Calu3 (cell line): ENCODE measurements around the gene DENND4B. TPM values are rescaled to one million over a fixed set of nuclear protein-coding genes. Genes with fewer than 3 reads are reported as not detected.

Source experiments
- BruUV-seq: library from RNA; stranded (reverse); fragments of 400-500 nt; replicated peaks from 2 replicates; lab custom pipeline; 2021; lab: Mats Ljungman, UMichigan
- CTCF ChIA-PET: fragments of 300-600 bp; sonication (Branson Sonifier 250); formaldehyde crosslinking; loops from one replicate; lab custom pipeline; 2022; ENCODE audit warnings: antibody characterized with exemption; lab: Charles Lee
- DNase-seq: peaks from one replicate; pipeline ENCODE4 v3.0.0; 2022
- H3K27ac Mint-ChIP-seq: one replicate; pipeline ENCODE4 v1.8.0; 2022; ENCODE audit warnings: mixed read lengths; ENCODE audit not compliant: unreplicated experiment
- H3K27me3 Mint-ChIP-seq: one replicate; pipeline ENCODE4 v1.8.0; 2022; ENCODE audit warnings: mixed read lengths; ENCODE audit not compliant: unreplicated experiment
- H3K36me3 Mint-ChIP-seq: one replicate; pipeline ENCODE4 v1.8.0; 2022; ENCODE audit warnings: mild to moderate bottlenecking, moderate library complexity, mixed read lengths; ENCODE audit not compliant: insufficient read depth, unreplicated experiment
- H3K4me1 Mint-ChIP-seq: one replicate; pipeline ENCODE4 v1.8.0; 2022; ENCODE audit warnings: mild to moderate bottlenecking, low read depth, mixed read lengths; ENCODE audit not compliant: unreplicated experiment
- H3K4me3 Mint-ChIP-seq: one replicate; pipeline ENCODE4 v1.8.0; 2022; ENCODE audit warnings: mild to moderate bottlenecking, low read depth, moderate library complexity, mixed read lengths; ENCODE audit not compliant: unreplicated experiment
- H3K9me3 Mint-ChIP-seq: one replicate; pipeline ENCODE4 v1.8.0; 2022; ENCODE audit warnings: low read depth, mixed read lengths; ENCODE audit not compliant: unreplicated experiment
- CTCF ChIP-seq: fragments of 200-600 bp; IDR thresholded peaks from one replicate; pipeline ENCODE4 v1.8.0; 2022; ENCODE audit warnings: antibody characterized with exemption; ENCODE audit not compliant: unreplicated experiment
- intact Hi-C: fragments of 100-400 bp; cut with micrococcal nuclease; formaldehyde crosslinking; loops from one replicate; pipeline ENCODE4 v1.10.0; 2022; ENCODE audit not compliant: unreplicated experiment
- total RNA-seq: library from RNA; stranded (reverse); gene quantifications from 2 replicates; pipeline ENCODE4 v1.2.3, GENCODE V29; 2022

The DENND4B gene
- total RNA-seq, 1 experiment from 2014 or later: 90.0 TPM

GRCh38 chr1:153967107-153967999 is 20.8 kb upstream of the DENND4B start, which contains the start of gene CREB3L4:
CREB3L4 (plus strand) TSS chr1:153967902; CDS start chr1:153968526, 624 bp downstream.
- Mint-ChIP-seq H3K36me3 (peaks cover 58% of the 10 kb centered on the region), H3K27me3 (no peaks in the 10 kb centered on the region), H3K4me3 (peak within 1 kb of the TSS; percentile 90), H3K27ac (peak within 1 kb of the TSS; percentile 95), H3K9me3 (no peaks in the 10 kb centered on the region), H3K4me1 (peaks cover 37% of the 10 kb centered on the region)
- BruUV-seq: no TSS peak
- DNase-seq: peak; percentile 92
- CTCF ChIA-PET: interaction anchor here (0.5 to 3.1 kb wide), 15 partner anchors 10 to 355 kb away, joined by 3 to 27 read pairs (median 4); partner anchors contain the start of genes CHTOP, CRTC2, DENND4B and JTB
- no peak for TF ChIP-seq CTCF
- intact Hi-C loops: no loop called here

GRCh38 chr1:153963850-153964331 is 17.4 kb upstream of the DENND4B start:
- CTCF ChIA-PET: interaction anchor here (0.6 to 2.3 kb wide), 8 partner anchors 10 to 1447 kb away, joined by 3 to 9 read pairs (median 5); partner anchors contain the start of genes DENND4B, GATAD2B, JTB and RAB13
- no TSS peak for BruUV-seq
- Mint-ChIP-seq H3K4me1 (peaks cover 47% of the 10 kb centered on the region), H3K36me3 (peaks cover 70% of the 10 kb centered on the region), H3K27me3 (no peaks in the 10 kb centered on the region), H3K27ac (peak overlapping the region; percentile 79), H3K9me3 (no peaks in the 10 kb centered on the region), H3K4me3 (peak overlapping the region; percentile 79)
- TF ChIP-seq CTCF: no peak
- intact Hi-C loops: no loop called here
- peak; percentile 73 for DNase-seq

DNA sequence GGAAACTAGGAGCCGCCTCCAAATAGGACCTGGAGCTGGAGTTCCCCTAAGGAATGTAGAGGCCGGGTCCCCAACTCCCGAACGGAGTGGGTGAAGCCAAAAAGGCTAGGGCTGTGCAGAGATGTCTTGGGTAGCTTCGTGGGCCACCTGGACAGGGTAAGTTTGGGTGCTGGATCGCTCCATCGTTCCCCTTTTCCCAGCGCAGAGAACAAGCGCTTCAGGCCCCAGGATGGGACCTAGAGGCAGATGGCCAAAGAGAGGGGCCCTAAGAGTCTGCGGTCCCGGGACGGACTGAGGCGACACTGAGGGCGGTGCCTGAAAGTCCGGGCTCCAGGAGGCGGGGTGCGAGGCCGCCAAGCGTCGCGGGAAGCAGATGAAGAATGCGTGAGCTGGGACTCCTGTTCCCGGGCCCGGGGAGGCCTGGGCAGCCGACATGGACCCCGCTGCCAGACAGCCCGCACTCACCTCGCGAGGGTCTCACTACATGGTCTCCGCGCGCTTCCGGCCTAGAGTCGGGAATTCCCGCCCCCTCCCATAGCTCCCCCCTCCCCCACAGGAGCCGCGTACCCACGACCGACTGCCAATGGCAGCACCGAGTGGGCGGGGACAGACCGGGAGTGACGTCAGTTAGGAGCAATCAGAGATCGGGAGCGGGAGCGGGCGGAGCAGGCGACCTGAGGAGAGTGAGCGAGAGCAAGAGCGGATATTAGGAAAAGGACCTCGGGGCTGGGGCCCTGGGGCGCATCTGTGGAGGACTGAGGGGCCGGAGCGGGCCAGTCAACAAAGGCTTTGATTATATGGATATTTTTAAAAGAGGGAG is 16.7 kb upstream of the DENND4B start, which contains the start of gene SLC39A1:
SLC39A1 (minus strand) TSS at position 508 of the 820 bp plus-strand sequence. CDS start 822 bp downstream, outside the sequence.
- peak within 1 kb of the TSS; percentile 79 for H3K4me3 Mint-ChIP-seq
- CTCF ChIA-PET: interaction anchor here (0.6 to 2.3 kb wide), 10 partner anchors 10 to 329 kb away, joined by 3 to 9 read pairs (median 4); partner anchors contain the start of genes CHTOP, DENND4B, GATAD2B and JTB
- no peaks in the 10 kb centered on the region for H3K27me3 Mint-ChIP-seq
- no peaks in the 10 kb centered on the region for H3K9me3 Mint-ChIP-seq
- intact Hi-C loops: no loop called here
- BruUV-seq: TSS peak; percentile 37
- peak within 1 kb of the TSS; percentile 79 for H3K27ac Mint-ChIP-seq
- peak; percentile 99 for DNase-seq
- no peak for TF ChIP-seq CTCF
- H3K36me3 Mint-ChIP-seq: peaks cover 75% of the 10 kb centered on the region
- H3K4me1 Mint-ChIP-seq: peaks cover 48% of the 10 kb centered on the region
